K562 (cell line): ENCODE measurements around the gene KISS1. TPM values are rescaled to one million over a fixed set of nuclear protein-coding genes. Genes with fewer than 3 reads are reported as not detected.

Experiments
- ATAC-seq: fragments of 200-7000 bp; cut with Tn5 transposase; 3 replicates; pipeline ENCODE4 v1.9.1; 2020; ENCODE audit warnings: moderate library complexity
- BruUV-seq: library from RNA; stranded (reverse); fragments of 400-500 nt; replicated peaks from 2 replicates; lab custom pipeline; 2021; lab: Mats Ljungman, UMichigan
- CTCF ChIA-PET: fragments of 300-600 bp; formaldehyde crosslinking; extraction: SDS; loops from one replicate; lab custom pipeline; 2021; ENCODE audit warnings: low intra/inter-chr PET ratio; lab: Yijun Ruan, JAX
- POLR2A ChIA-PET: fragments of 300-600, 350-650 bp; sonication (Branson Sonifier 250); formaldehyde crosslinking; extraction: SDS; loops from one replicate; lab custom pipeline; 2021; ENCODE audit warnings: antibody characterized with exemption, inconsistent platforms; lab: Yijun Ruan, JAX
- DNase-seq, 4 experiments: peaks; one replicate each; pipeline versions ENCODE4 v3.0.0 to v3.0.0-alpha.2; 2011 to 2018; ENCODE audit warnings: low spot score in 3 of 4, mixed read lengths in 3 of 4; ENCODE audit errors: extremely low read depth in 1 of 4
- FAIRE-seq: peaks from 2 replicates; lab custom pipeline; 2011; peaks lifted over from hg19 to GRCh38; lab: Jason Lieb, UNC
- H2AFZ ChIP-seq: 2 replicates; pipeline ENCODE4 v1.6.0; 2011; ENCODE audit warnings: low read depth, low read length, control low read depth, inconsistent platforms
- H3K27ac ChIP-seq: fragments of 200-600 bp; 3 replicates; pipeline ENCODE4 v1.8.0; 2011; ENCODE audit warnings: low read depth, mild to moderate bottlenecking, control low read depth, inconsistent platforms, low read length, moderate library complexity, mixed read lengths; ENCODE audit errors: extremely low read depth
- H3K27me3 ChIP-seq, 2 experiments: fragments of 300-600 bp in 1 of 2; 2 replicates in 1 of 2; 3 replicates in 1 of 2; pipeline versions ENCODE4 v1.6.0 to v1.8.0; 2011; ENCODE audit warnings: inconsistent platforms in 2 of 2, low read length in 2 of 2, mild to moderate bottlenecking in 1 of 2, mixed read lengths in 1 of 2, moderate library complexity in 1 of 2; ENCODE audit not compliant: control insufficient read depth in 2 of 2, insufficient read depth in 2 of 2
- H3K36me3 ChIP-seq: fragments of 300-600 bp; 3 replicates; pipeline ENCODE4 v1.8.0; 2011; ENCODE audit warnings: mild to moderate bottlenecking, low read length, inconsistent platforms; ENCODE audit not compliant: control insufficient read depth, insufficient read depth
- H3K4me1 ChIP-seq, 2 experiments: fragments of 200-600 bp in 1 of 2; replicated peaks in 1 of 2; 2 replicates in 1 of 2; 3 replicates in 1 of 2; pipeline versions ENCODE4 v1.5.1 to v1.8.0; 2011; ENCODE audit warnings: inconsistent platforms in 2 of 2, low read length in 2 of 2, mild to moderate bottlenecking in 1 of 2, mixed read lengths in 1 of 2, moderate library complexity in 1 of 2; ENCODE audit not compliant: control insufficient read depth in 2 of 2, insufficient read depth in 2 of 2
- H3K4me2 ChIP-seq: 2 replicates; pipeline ENCODE4 v1.6.1; 2011; ENCODE audit warnings: low read length, control low read depth, inconsistent platforms, mixed read lengths; ENCODE audit not compliant: insufficient read depth
- H3K4me3 ChIP-seq: fragments of 200-600 bp; sonication (generic), shearing (Covaris generic); 2 replicates; pipeline ENCODE4 v1.5.1; 2016; ENCODE audit warnings: control low read depth, inconsistent platforms
- H3K79me2 ChIP-seq: fragments of 200-600 bp; 3 replicates; pipeline ENCODE4 v1.8.0; 2011; ENCODE audit warnings: low read length, inconsistent platforms; ENCODE audit not compliant: control insufficient read depth, insufficient read depth
- H3K9ac ChIP-seq, 2 experiments: 2 replicates each; pipeline versions ENCODE4 v1.6.0 to v1.6.1; 2011; ENCODE audit warnings: low read depth in 2 of 2, low read length in 2 of 2, control low read depth in 1 of 2, inconsistent platforms in 1 of 2, mild to moderate bottlenecking in 1 of 2, mixed read lengths in 1 of 2; ENCODE audit not compliant: insufficient read depth in 1 of 2
- H3K9me1 ChIP-seq: one replicate; pipeline ENCODE4 v1.6.0; 2011; ENCODE audit warnings: inconsistent platforms, mild to moderate bottlenecking, low read length, moderate library complexity; ENCODE audit not compliant: control insufficient read depth, insufficient read depth
- H3K9me3 ChIP-seq: replicated peaks from 2 replicates; pipeline ENCODE4 v1.5.1; 2011; ENCODE audit warnings: low read depth, low read length, inconsistent platforms; ENCODE audit not compliant: control insufficient read depth, insufficient read depth
- H4K20me1 ChIP-seq: replicated peaks from 2 replicates; pipeline ENCODE4 v1.6.1; 2011; ENCODE audit warnings: low read length, inconsistent platforms, mixed read lengths; ENCODE audit not compliant: control insufficient read depth, insufficient read depth
- ADNP ChIP-seq: fragments of 200-800 bp; sonication (Bioruptor generic); IDR thresholded peaks from 2 replicates; pipeline ENCODE4 v1.6.1; 2016; ENCODE audit warnings: missing genetic modification characterization, missing compliant biosample characterization
- HEY1 ChIP-seq: fragments of 250-450 bp; sonication (Bioruptor Pico); IDR thresholded peaks from 2 replicates; pipeline ENCODE4 v1.5.0; 2020; ENCODE audit warnings: mild to moderate bottlenecking, moderate library complexity, borderline replicate concordance
- RNF2 ChIP-seq: sonication (generic); IDR thresholded peaks from 2 replicates; pipeline ENCODE4 v1.6.1; 2016
- SMAD2 ChIP-seq: fragments of 150-350 bp; IDR thresholded peaks from 2 replicates; pipeline ENCODE4 v1.6.1; 2014; ENCODE audit warnings: low read depth, mild to moderate bottlenecking, low read length
- TSC22D4 ChIP-seq: fragments of 450-650 bp; IDR thresholded peaks from 2 replicates; pipeline ENCODE4 v1.6.1; 2016; ENCODE audit warnings: missing genetic modification characterization, missing biosample characterization, control low read depth
- ZNF318 ChIP-seq, 2 experiments: fragments of 450-650 bp; IDR thresholded peaks; 2 replicates each; pipeline ENCODE4 v1.6.1; 2016; ENCODE audit warnings: mild to moderate bottlenecking in 2 of 2, borderline replicate concordance in 1 of 2, low read depth in 1 of 2, moderate library complexity in 1 of 2
- ZNF395 ChIP-seq: fragments of 200-800 bp; sonication (Bioruptor generic); IDR thresholded peaks from 2 replicates; pipeline ENCODE4 v1.6.1; 2017; ENCODE audit warnings: missing genetic modification characterization, missing compliant biosample characterization
- ZNF518B ChIP-seq: fragments of 250-450 bp; sonication (Bioruptor Pico); IDR thresholded peaks from 2 replicates; pipeline ENCODE4 v1.5.0; 2021; ENCODE audit warnings: mild to moderate bottlenecking, moderate library complexity
- ZNF696 ChIP-seq: fragments of 250-450 bp; sonication (Bioruptor Pico); conservative IDR thresholded peaks from 2 replicates; pipeline ENCODE4 v1.4.0; 2020; ENCODE audit warnings: mild to moderate bottlenecking, moderate library complexity
- WGBS: fragments of 100-300 bp; shearing (Covaris generic); methylation state at CpG from one replicate; pipeline ENCODE4 v1.1.6; 2016; ENCODE audit warnings: low coverage, mixed read lengths; ENCODE audit not compliant: insufficient coverage; ENCODE audit errors: missing lambda C conversion rate; 5-methylcytosine and 5-hydroxymethylcytosine counted together
- in situ Hi-C: fragments of 300-500 bp; cut with MboI; formaldehyde crosslinking; loops from 4 replicates; pipeline ENCODE4 v1.15.0; 2018; ENCODE audit warnings: inconsistent platforms, mixed read lengths
- intact Hi-C: fragments of 100-400 bp; cut with micrococcal nuclease; formaldehyde crosslinking; loops from 2 replicates; pipeline ENCODE4 v1.14.2; 2022
- polyA plus RNA-seq, 8 experiments: library from polyadenylated mRNA; depleted of rRNA in 4 of 8; stranded (reverse) in 5 of 8; unstranded in 3 of 8; fragments of >200 nt; fragmentation: Nextera tagmentation in 2 of 8; fragmentation: Illumina TruSeq in 1 of 8; extraction: Ambion mirVana in 2 of 8; extraction: Trizol in 1 of 8; gene quantifications; 2 replicates each; pipeline versions ENCODE4 v1.2.1 to v1.2.3, GENCODE V29; 2011 to 2014; ENCODE audit warnings: inconsistent platforms in 1 of 8, missing spikeins in 1 of 8
- total RNA-seq, 7 experiments: library from RNA; depleted of rRNA in 6 of 7; stranded (reverse); fragments of >200 nt in 6 of 7; fragmentation: Illumina TruSeq in 2 of 7; extraction: Trizol in 2 of 7; gene quantifications; 2 replicates each; pipeline versions ENCODE4 v1.2.1 to v1.2.3, GENCODE V29; 2011 to 2021; ENCODE audit warnings: low replicate concordance in 1 of 7

Gene KISS1
- total and polyA plus RNA-seq, 9 of the 15 experiments (the other 6 are each of a cell fraction or from before 2014, with no cell fraction given), result 0.31 TPM; not detected in 8

GRCh38 chr1:204153667-204154066 lies 42.6 kb downstream of the KISS1 start:
- no TSS peak for BruUV-seq
- DNase-seq, result no peak
- POLR2A ChIA-PET, result interaction anchor here (0.6 to 0.8 kb wide), 2 partner anchors 22 to 164 kb away, joined by 3 read pairs; no protein-coding TSS in a partner anchor
- no peaks in the 10 kb centered on the region for H3K79me2 ChIP-seq
- no peaks in the 10 kb centered on the region for H3K9me3 ChIP-seq
- no peak for FAIRE-seq
- ATAC-seq, result no peak
- no peak overlapping the region for H3K27ac ChIP-seq
- peaks cover 0 to 21% of the 10 kb centered on the region in 2 experiments; a peak in 2 of 5 replicates for H3K4me1 ChIP-seq
- peaks cover 13 to 68% of the 10 kb centered on the region in 2 experiments for H3K27me3 ChIP-seq
- peaks cover 10% of the 10 kb centered on the region for H4K20me1 ChIP-seq
- WGBS, result 8% methylated on average over 5 of the region's 5 CpGs
- CTCF ChIA-PET, result interaction anchor here (0.7 kb wide), 1 partner anchor 602 kb away, joined by 3 read pairs; no protein-coding TSS in a partner anchor
- H2AFZ ChIP-seq, result no peak overlapping the region
- H3K9me1 ChIP-seq, result peaks cover 3% of the 10 kb centered on the region
- in situ Hi-C loops (no loop called here), intact Hi-C loops (no loop called here)
- H3K9ac ChIP-seq, result no peak overlapping the region
- no peak overlapping the region for H3K4me2 ChIP-seq
- H3K36me3 ChIP-seq, result no peaks in the 10 kb centered on the region
- H3K4me3 ChIP-seq, result no peak overlapping the region
- TF ChIP-seq ZNF696 (CRISPR knock-in tag) (no peak), ZNF395 (no peak), HEY1 (CRISPR knock-in tag) (no peak), ADNP (tag) (no peak), RNF2 (no peak), SMAD2 (no peak), ZNF318 (IDR thresholded peaks at IDR 0.05; ENCODE audit: borderline replicate concordance in 1 of 2, low read depth in 1 of 2) (no peak), ZNF518B (no peak), TSC22D4 (tag) (no peak)
